Small intestine (tissue), 7 donors: ENCODE data around the gene PRKAR1A. TPM values are rescaled to one million over a fixed set of nuclear protein-coding genes. Genes with fewer than 3 reads are reported as not detected.

Experiments
- DNase-seq, 2 donors: peaks; one replicate each; pipeline versions ENCODE4 v3.0.0 to v3.0.0-alpha.2; 2013
- FAIRE-seq: peaks from 2 replicates; lab custom pipeline; 2012; peaks lifted over from hg19 to GRCh38; lab: Jason Lieb, UNC
- H3K27ac ChIP-seq, 3 donors: one replicate each; pipeline ENCODE4 v1.5.1; 2013; ENCODE audit warnings: low read length in 2 of 3, mild to moderate bottlenecking in 2 of 3, control low read depth in 1 of 3, inconsistent platforms in 1 of 3, low read depth in 1 of 3, moderate library complexity in 1 of 3
- H3K27me3 ChIP-seq, 3 donors: one replicate each; pipeline ENCODE4 v1.6.1; 2013; ENCODE audit warnings: low read length in 3 of 3, inconsistent platforms in 1 of 3; ENCODE audit not compliant: control insufficient read depth in 3 of 3, insufficient read depth in 3 of 3
- H3K36me3 ChIP-seq, 3 donors: one replicate each; pipeline ENCODE4 v1.6.1; 2013; ENCODE audit warnings: low read length in 3 of 3, inconsistent platforms in 1 of 3, low read depth in 1 of 3, mild to moderate bottlenecking in 1 of 3, moderate library complexity in 1 of 3; ENCODE audit not compliant: control insufficient read depth in 3 of 3, insufficient read depth in 2 of 3
- H3K4me1 ChIP-seq, 3 donors: one replicate each; pipeline ENCODE4 v1.6.1; 2013; ENCODE audit warnings: low read length in 2 of 3, inconsistent platforms in 1 of 3, low read depth in 1 of 3, mild to moderate bottlenecking in 1 of 3, moderate library complexity in 1 of 3; ENCODE audit not compliant: control insufficient read depth in 3 of 3, insufficient read depth in 2 of 3
- H3K4me3 ChIP-seq, 3 donors: one replicate each; pipeline ENCODE4 v1.5.1; 2013; ENCODE audit warnings: low read length in 3 of 3, control low read depth in 1 of 3, inconsistent platforms in 1 of 3, low read depth in 1 of 3, mild to moderate bottlenecking in 1 of 3, moderate library complexity in 1 of 3
- H3K9me3 ChIP-seq, 2 donors: one replicate each; pipeline ENCODE4 v1.6.1; 2013; ENCODE audit warnings: low read depth in 1 of 2, low read length in 1 of 2; ENCODE audit not compliant: control insufficient read depth in 2 of 2, insufficient read depth in 1 of 2
- WGBS, 3 donors: extraction: QIAGEN DNeasy Blood & Tissue Kit; methylation state at CpG; one replicate each; pipeline ENCODE4 v1.1.7; 2013; 5-methylcytosine and 5-hydroxymethylcytosine counted together
- polyA plus RNA-seq, 4 donors: library from polyadenylated mRNA; stranded (reverse) in 3 of 4; unstranded in 1 of 4; fragments of 200-250 nt in 3 of 4; fragments of 120-200 nt in 1 of 4; gene quantifications; one replicate each; pipeline versions ENCODE4 v1.2.1 to v1.2.3, GENCODE V29; 2013
- donor health status: healthy with polysubstance abuse.
- donor health status: control.
- donor health status: control.
- donor health status: Bipolar disorder and iron deficiency.
- donor health status: healthy.

The PRKAR1A gene
- polyA plus RNA-seq, 4 donors: 22.4 to 124 (median 47.2) TPM

DNA sequence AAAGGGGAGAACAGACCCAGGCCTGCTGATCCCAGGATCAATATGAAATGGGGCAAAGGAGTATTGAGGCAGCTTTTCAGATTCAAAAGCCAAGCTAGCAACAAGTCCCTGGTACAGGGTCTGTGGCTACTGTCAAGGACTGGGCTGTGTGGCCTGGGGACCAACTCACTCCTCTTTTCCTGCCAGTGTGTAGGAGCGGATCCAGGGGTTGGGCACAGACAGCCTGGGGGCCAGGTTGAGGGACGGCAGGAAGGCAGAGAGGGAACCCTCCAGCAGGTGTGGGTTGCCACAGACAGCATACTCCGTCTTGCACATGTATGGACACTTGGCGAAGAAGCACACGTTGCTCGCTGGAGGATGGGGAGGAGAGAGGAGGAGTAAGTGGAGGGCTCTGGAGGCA, 29.6 kb downstream of the PRKAR1A start:
- no peaks in the 10 kb centered on the region for H3K27me3 ChIP-seq
- H3K4me1 ChIP-seq: no peaks in the 10 kb centered on the region
- DNase-seq: no peak
- no peak for FAIRE-seq
- peaks cover 0 to 6% of the 10 kb centered on the region in 2 donors for H3K9me3 ChIP-seq
- no peak overlapping the region for H3K4me3 ChIP-seq
- H3K27ac ChIP-seq: no peak overlapping the region
- WGBS, 3 donors: 89 to 93% (median 92%) methylated on average over 6 of the region's 6 CpGs
- peaks cover 0 to 27% (median 2%) of the 10 kb centered on the region in 3 donors for H3K36me3 ChIP-seq

DNA sequence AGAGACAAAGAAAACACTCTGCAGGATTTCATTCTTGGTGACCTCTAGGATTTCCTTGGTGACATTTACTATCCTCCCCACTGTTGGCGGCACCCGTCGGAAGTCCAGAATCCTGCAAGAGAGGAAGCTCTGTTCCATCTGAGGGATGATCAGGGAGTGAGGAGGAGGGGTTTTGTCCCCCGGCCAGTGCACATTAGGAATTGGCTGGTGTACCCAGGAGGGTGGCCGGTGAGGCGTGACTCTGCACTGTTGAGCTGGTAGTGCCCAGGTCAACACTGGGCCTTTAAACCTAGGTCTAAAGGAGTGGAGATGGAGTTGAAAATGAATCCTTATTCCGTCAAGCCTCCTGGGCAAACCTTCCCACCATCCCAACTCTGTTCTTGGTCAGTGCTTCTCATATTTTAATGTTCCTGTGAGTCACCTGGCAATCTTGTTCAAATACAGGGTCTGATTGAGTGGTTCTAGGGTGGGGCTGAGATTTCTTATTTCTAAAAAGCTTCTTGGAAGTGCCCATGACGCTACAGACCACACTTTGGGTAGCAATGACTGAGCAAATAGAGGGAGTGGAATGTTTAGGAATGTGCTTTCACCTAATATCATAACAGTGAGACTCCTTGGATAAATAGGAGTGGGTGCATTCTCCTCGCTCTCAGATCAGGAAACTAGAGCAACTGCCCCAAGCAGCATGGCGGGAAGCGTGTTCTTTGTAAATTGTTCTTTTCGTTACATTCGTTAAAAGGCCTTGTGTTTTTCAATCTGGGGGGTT, 30.7 kb downstream of the PRKAR1A start:
- peaks cover 0 to 19% (median 0%) of the 10 kb centered on the region in 3 donors for H3K36me3 ChIP-seq
- H3K4me1 ChIP-seq: no peaks in the 10 kb centered on the region
- H3K4me3 ChIP-seq: no peak overlapping the region
- H3K27me3 ChIP-seq: no peaks in the 10 kb centered on the region
- FAIRE-seq (no peak), DNase-seq (no peak)
- 95 to 97% (median 95%) methylated on average over 13 of the region's 13 CpGs for WGBS, 3 donors
- peaks cover 0 to 8% of the 10 kb centered on the region in 2 donors for H3K9me3 ChIP-seq
- no peak overlapping the region for H3K27ac ChIP-seq

DNA sequence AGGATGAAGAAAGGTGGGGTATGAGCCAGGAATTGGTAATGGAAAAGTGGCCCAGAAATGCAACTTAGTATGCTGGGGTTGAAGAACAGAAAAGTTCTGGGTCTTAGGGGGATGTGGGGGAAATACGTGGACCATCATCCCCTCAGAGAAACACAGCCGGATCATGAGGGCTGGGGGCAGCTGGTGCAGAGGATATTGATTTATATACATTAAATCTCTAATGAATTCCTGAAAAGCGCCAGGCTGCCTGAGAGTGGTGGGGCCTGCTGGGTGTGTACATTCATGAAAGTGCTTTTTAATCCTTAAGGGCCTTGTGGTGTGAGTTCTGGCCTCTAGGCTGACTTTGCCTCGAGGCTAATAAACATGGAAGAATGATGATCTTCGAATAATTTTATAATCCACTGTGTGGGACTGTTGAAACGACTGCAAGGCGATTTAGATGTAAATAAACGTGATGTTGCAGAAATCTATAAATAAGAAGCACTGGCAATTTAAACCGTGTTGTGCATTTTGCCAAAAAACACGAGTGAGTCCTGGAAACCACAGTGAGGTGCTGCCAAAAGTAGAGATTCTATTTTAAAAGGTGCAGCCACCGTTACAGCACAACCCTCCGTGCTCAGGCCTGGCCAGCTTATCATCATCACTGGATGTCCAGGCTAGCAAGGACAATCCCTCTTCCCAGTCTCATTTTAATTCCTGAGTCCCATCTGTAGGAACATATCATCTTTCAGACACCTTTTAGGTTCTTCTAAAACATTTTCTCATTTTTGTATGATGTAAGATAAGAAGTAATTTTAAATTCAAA, 32.1 kb downstream of the PRKAR1A start:
- no peak overlapping the region for H3K27ac ChIP-seq

DNA sequence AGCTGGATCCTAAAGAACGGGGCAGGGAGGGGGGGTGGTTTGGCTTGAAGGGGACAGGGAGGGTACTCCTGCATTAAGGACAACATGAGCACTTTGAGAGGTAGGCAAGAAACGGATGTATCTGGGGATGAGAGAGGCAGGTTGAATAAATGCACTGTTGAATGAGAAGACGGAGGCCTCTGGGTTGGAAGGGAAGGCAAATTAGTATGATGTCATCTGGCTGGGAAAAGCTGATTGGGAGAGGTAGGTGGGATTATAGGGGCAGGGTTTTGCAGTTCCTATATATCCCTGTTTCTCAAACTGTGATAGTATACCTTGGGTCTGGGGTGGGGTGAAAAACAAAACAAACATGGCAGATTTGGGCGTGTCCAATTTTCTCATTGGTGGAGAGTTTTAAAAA, 44.3 kb downstream of the PRKAR1A start:
- Histone ChIP-seq H3K27me3 (no peaks in the 10 kb centered on the region), H3K4me3 (no peak overlapping the region), H3K36me3 (no peaks in the 10 kb centered on the region), H3K4me1 (no peaks in the 10 kb centered on the region), H3K27ac (no peak overlapping the region), H3K9me3 (no peaks in the 10 kb centered on the region)
- no peak for FAIRE-seq
- no peak for DNase-seq
- WGBS, 3 donors: 86 to 90% (median 87%) methylated on average over 4 of the region's 4 CpGs

More for the DNA sequence above, 32.1 kb downstream of the PRKAR1A start:
- H3K9me3 ChIP-seq: peaks cover 0 to 8% of the 10 kb centered on the region in 2 donors
- H3K36me3 ChIP-seq: peaks cover 0 to 17% (median 0%) of the 10 kb centered on the region in 3 donors
- 69 to 83% (median 80%) methylated on average over 12 of the region's 12 CpGs for WGBS, 3 donors
- H3K27me3 ChIP-seq: no peaks in the 10 kb centered on the region
- no peak overlapping the region for H3K4me3 ChIP-seq
- FAIRE-seq: no peak
- no peak for DNase-seq
- H3K4me1 ChIP-seq: no peaks in the 10 kb centered on the region

DNA sequence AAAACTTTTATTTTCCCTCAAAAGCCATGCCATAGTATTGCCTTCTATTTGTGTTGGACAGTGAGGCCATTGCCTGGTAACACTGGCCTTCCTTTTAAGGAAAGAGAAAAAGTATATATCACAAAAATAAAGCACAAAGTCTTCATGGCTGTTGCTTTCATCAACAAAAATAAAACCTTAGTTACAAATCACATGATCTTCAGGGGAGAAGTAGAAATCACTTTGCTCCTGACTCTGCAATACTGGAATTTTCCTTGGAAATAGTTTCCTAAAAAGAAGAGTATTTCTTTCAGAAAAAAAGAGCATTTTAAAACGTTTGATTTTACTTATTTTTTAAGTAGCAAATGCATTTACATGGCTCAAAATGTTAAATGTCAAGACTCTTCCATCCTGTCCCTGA, 47.1 kb downstream of the PRKAR1A start:
- DNase-seq: no peak
- WGBS, 3 donors: 9 to 30% (median 13%) methylated on average over 1 of the region's 1 CpG
- H3K4me1 ChIP-seq: no peaks in the 10 kb centered on the region
- no peaks in the 10 kb centered on the region for H3K27me3 ChIP-seq
- H3K27ac ChIP-seq: no peak overlapping the region
- no peak overlapping the region for H3K4me3 ChIP-seq
- FAIRE-seq: no peak
- no peaks in the 10 kb centered on the region for H3K9me3 ChIP-seq
- H3K36me3 ChIP-seq: no peaks in the 10 kb centered on the region

DNA sequence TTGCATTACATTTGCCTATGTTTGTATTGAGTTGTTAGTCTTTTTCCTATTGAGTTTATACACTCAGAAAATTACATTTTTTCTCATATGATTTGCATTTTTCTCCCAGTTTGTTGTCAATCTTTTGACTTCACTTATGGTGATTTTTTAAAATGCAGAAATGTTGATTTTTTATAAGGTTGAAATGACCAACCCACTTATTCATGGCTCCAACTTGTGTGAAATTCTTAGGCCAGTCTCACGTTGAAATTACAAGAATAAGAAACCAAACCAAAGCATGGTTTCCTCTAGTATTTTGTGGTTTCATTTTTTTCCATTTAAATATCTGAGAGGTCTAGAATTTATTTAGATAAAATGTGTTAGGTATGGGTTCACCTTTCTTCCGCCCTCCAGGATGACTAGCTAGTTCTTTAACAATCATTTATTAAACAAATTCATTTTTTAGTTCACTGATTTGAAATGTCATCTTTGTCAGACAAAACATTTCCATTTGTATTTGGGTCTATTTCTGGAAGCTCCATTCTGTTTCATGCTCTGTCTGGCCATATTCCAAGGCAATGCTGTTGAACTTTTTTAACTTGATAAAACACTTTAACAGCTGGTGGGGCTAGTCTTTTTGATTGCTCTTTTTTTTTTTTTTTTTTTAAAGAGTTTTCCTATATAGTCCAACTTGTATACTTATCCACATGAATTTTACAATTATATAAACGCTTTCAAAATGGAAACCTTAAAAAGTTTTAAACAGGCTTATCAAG, 48.9 kb downstream of the PRKAR1A start:
- no peaks in the 10 kb centered on the region for H3K36me3 ChIP-seq

DNA sequence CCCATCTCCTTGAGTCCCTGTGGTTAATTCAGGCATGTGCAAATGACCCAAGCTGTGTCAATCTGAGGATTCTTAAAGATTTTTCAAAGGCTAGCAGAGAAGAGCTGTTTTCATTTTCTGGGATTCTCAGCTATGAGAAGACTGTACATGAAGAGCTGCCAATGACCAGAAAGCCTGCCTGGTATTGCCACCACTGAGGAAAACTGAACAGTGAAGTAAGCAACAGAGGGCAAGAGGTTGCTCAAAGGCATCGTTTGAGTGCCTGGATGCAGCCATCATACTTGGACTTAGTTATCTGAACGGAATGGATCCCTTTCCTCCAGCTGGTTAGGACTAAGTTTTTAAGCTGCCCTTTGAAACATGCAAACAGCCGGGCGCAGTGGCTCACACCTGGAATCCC, 50.5 kb downstream of the PRKAR1A start:
- Histone ChIP-seq H3K4me1 (no peaks in the 10 kb centered on the region), H3K4me3 (no peak overlapping the region), H3K9me3 (no peaks in the 10 kb centered on the region), H3K27ac (no peak overlapping the region), H3K36me3 (no peaks in the 10 kb centered on the region), H3K27me3 (no peaks in the 10 kb centered on the region)
- no peak for DNase-seq
- 46 to 81% (median 57%) methylated on average over 4 of the region's 4 CpGs for WGBS, 3 donors
- FAIRE-seq: no peak

More for the DNA sequence above, 48.9 kb downstream of the PRKAR1A start:
- H3K9me3 ChIP-seq: no peaks in the 10 kb centered on the region
- H3K27me3 ChIP-seq: no peaks in the 10 kb centered on the region
- H3K4me1 ChIP-seq: no peaks in the 10 kb centered on the region
- FAIRE-seq (no peak), DNase-seq (no peak)
- no peak overlapping the region for H3K4me3 ChIP-seq
- H3K27ac ChIP-seq: no peak overlapping the region
- WGBS, 3 donors: 63 to 82% (median 73%) methylated on average over 3 of the region's 3 CpGs
